T-cell (primary cell): ENCODE data around the gene USB1. TPM values are rescaled to one million over a fixed set of nuclear protein-coding genes. Genes with fewer than 3 reads are reported as not detected.

Experiments used
- ATAC-seq, 4 experiments: fragments of 200-7000 bp in 3 of 4; fragments of 150-1000 bp in 1 of 4; cut with Tn5 transposase; replicated peaks in 1 of 4; 1 replicate in 3 of 4; 2 replicates in 1 of 4; pipeline ENCODE4 v1.10.0; 2021; ENCODE audit warnings: moderate library complexity in 3 of 4, mild to moderate bottlenecking in 2 of 4, moderate number of reproducible peaks in 1 of 4
- CTCF ChIA-PET, 2 donors: fragments of 300-600 bp; sonication (Branson Sonifier 250); formaldehyde crosslinking; loops; one replicate each; lab custom pipeline; 2022; ENCODE audit warnings: antibody characterized with exemption in 2 of 2; lab: Charles Lee
- POLR2A ChIA-PET, 2 donors: fragments of 300-600 bp; sonication (Branson Sonifier 250); formaldehyde crosslinking; loops; one replicate each; lab custom pipeline; 2022; ENCODE audit warnings: antibody characterized with exemption in 2 of 2; lab: Charles Lee
- DNase-seq, 35 experiments: peaks; one replicate each; pipeline versions ENCODE4 v3.0.0 to v3.0.0-alpha.2; 2013 to 2023
- H3K27ac ChIP-seq: one replicate; pipeline ENCODE4 v1.5.1; 2013; ENCODE audit warnings: low read length
- H3K27me3 ChIP-seq, 2 experiments: replicated peaks in 1 of 2; 1 replicate in 1 of 2; 2 replicates in 1 of 2; pipeline versions ENCODE4 v1.6.1 to v1.7.0; 2013; ENCODE audit warnings: low read length in 1 of 2, mixed read lengths in 1 of 2; ENCODE audit not compliant: control insufficient read depth in 2 of 2, insufficient read depth in 2 of 2; ENCODE audit errors: extremely low read depth in 1 of 2
- H3K36me3 ChIP-seq, 2 donors: 1 replicate in 1 of 2; 2 replicates in 1 of 2; pipeline versions ENCODE4 v1.6.1 to v1.7.0; 2013; ENCODE audit warnings: low read length in 1 of 2; ENCODE audit not compliant: control insufficient read depth in 2 of 2, insufficient read depth in 1 of 2; ENCODE audit errors: extremely low read depth in 1 of 2
- H3K4me1 ChIP-seq, 2 experiments: 1 replicate in 1 of 2; 2 replicates in 1 of 2; pipeline versions ENCODE4 v1.6.1 to v1.7.0; 2013; ENCODE audit warnings: low read length in 2 of 2, mixed read lengths in 1 of 2; ENCODE audit not compliant: insufficient read depth in 2 of 2, control insufficient read depth in 1 of 2; ENCODE audit errors: extremely low read depth in 1 of 2
- H3K4me3 ChIP-seq, 2 donors: 1 replicate in 1 of 2; 2 replicates in 1 of 2; pipeline versions ENCODE4 v1.5.1 to v1.7.0; 2013; ENCODE audit warnings: mild to moderate bottlenecking in 2 of 2, low read length in 1 of 2, moderate library complexity in 1 of 2; ENCODE audit not compliant: control insufficient read depth in 1 of 2; ENCODE audit errors: extremely low read depth in 1 of 2
- H3K9me3 ChIP-seq: 2 replicates; pipeline ENCODE4 v1.7.0; 2013
- H3K27ac Mint-ChIP-seq, 2 donors: one replicate each; pipeline ENCODE4 v1.8.0; 2020 to 2021; ENCODE audit warnings: mild to moderate bottlenecking in 2 of 2, mixed read lengths in 2 of 2
- H3K27me3 Mint-ChIP-seq, 2 donors: one replicate each; pipeline ENCODE4 v1.8.0; 2021 to 2022; ENCODE audit warnings: mixed read lengths in 2 of 2
- H3K36me3 Mint-ChIP-seq: one replicate; pipeline ENCODE4 v1.8.0; 2021; ENCODE audit warnings: mixed read lengths
- H3K4me1 Mint-ChIP-seq, 3 donors: one replicate each; pipeline ENCODE4 v1.8.0; 2020 to 2022; ENCODE audit warnings: mixed read lengths in 3 of 3, mild to moderate bottlenecking in 1 of 3
- H3K4me3 Mint-ChIP-seq, 3 donors: one replicate each; pipeline ENCODE4 v1.8.0; 2020 to 2022; ENCODE audit warnings: mild to moderate bottlenecking in 3 of 3, mixed read lengths in 3 of 3, moderate library complexity in 3 of 3
- H3K9me3 Mint-ChIP-seq, 3 donors: one replicate each; pipeline ENCODE4 v1.8.0; 2020 to 2022; ENCODE audit warnings: mixed read lengths in 3 of 3
- WGBS: methylation state at CpG from one replicate; pipeline ENCODE4 v1.1.5; 2013; ENCODE audit warnings: missing lambda C conversion rate; ENCODE audit not compliant: insufficient coverage; 5-methylcytosine and 5-hydroxymethylcytosine counted together
- total RNA-seq, 35 experiments: library from RNA in 6 of 35; stranded (reverse) in 6 of 35; fragments of 120-200 nt in 1 of 35; gene quantifications; one replicate each; pipeline versions ENCODE4 v1.2.1 to v1.2.4 and lab custom pipeline; 2013 to 2026

USB1 gene
- total RNA-seq, 5 donors from 2014 or later (not counting 1 experiment from before 2014, with no cell fraction given): 31.7 to 44.2 (median 41.3) TPM

DNA sequence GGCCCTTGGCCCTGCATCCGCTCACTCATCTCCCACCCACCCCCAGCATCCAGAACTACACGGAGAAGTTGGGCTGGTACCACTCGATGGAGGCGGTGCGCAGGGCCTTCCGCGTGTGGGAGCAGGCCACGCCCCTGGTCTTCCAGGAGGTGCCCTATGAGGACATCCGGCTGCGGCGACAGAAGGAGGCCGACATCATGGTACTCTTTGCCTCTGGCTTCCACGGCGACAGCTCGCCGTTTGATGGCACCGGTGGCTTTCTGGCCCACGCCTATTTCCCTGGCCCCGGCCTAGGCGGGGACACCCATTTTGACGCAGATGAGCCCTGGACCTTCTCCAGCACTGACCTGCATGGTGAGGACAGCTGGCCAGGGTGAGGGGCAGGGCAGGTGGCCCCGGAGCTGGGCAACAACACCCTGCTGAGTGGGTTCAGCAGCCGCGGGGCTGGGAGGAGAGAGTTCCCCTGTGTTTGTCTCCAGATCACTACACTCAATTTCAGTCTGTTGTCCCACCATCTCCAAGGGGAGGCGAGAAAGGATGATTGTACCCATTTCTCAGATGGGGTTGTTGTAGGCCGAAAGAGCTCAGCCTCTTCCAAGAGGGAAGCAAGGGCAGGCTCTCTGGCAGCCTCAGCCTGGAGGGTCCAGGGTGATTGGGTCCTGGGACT is 38.8 kb downstream of the USB1 start:
- Histone ChIP-seq H3K4me1 (no peaks in the 10 kb centered on the region), H3K36me3 (no peaks in the 10 kb centered on the region), H3K27ac (no peak overlapping the region), H3K27me3 (no peaks in the 10 kb centered on the region), H3K4me3 (no peak overlapping the region), H3K9me3 (no peaks in the 10 kb centered on the region)
- no peak for DNase-seq
- 93% methylated on average over 23 of the region's 26 CpGs for WGBS
- Mint-ChIP-seq H3K36me3 (no peaks in the 10 kb centered on the region), H3K27ac (no peak overlapping the region), H3K4me1 (no peaks in the 10 kb centered on the region), H3K27me3 (no peaks in the 10 kb centered on the region), H3K4me3 (no peak overlapping the region), H3K9me3 (no peaks in the 10 kb centered on the region)
- ChIA-PET CTCF (no interaction called here), POLR2A (no interaction called here)
- no peak for ATAC-seq

DNA sequence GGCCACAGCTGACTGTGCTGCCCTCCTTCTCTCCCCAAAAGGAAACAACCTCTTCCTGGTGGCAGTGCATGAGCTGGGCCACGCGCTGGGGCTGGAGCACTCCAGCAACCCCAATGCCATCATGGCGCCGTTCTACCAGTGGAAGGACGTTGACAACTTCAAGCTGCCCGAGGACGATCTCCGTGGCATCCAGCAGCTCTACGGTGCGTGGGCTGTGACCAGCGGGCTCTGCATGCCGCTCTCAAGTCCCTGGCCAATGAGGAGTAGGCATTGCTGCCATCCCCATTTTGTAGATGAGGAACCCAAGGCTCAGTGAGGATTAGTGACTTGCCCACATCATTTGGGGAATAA is 39.3 kb downstream of the USB1 start:
- no peak for DNase-seq
- 97% methylated on average over 8 of the region's 12 CpGs for WGBS
- Mint-ChIP-seq H3K27ac (no peak overlapping the region), H3K27me3 (no peaks in the 10 kb centered on the region), H3K36me3 (no peaks in the 10 kb centered on the region), H3K9me3 (no peaks in the 10 kb centered on the region), H3K4me3 (no peak overlapping the region), H3K4me1 (no peaks in the 10 kb centered on the region)
- no peaks in the 10 kb centered on the region for H3K9me3 ChIP-seq
- no peak overlapping the region for H3K4me3 ChIP-seq
- ATAC-seq: no peak
- no peaks in the 10 kb centered on the region for H3K36me3 ChIP-seq
- H3K4me1 ChIP-seq: no peaks in the 10 kb centered on the region
- ChIA-PET POLR2A (no interaction called here), CTCF (no interaction called here)
- no peak overlapping the region for H3K27ac ChIP-seq
- H3K27me3 ChIP-seq: no peaks in the 10 kb centered on the region

DNA sequence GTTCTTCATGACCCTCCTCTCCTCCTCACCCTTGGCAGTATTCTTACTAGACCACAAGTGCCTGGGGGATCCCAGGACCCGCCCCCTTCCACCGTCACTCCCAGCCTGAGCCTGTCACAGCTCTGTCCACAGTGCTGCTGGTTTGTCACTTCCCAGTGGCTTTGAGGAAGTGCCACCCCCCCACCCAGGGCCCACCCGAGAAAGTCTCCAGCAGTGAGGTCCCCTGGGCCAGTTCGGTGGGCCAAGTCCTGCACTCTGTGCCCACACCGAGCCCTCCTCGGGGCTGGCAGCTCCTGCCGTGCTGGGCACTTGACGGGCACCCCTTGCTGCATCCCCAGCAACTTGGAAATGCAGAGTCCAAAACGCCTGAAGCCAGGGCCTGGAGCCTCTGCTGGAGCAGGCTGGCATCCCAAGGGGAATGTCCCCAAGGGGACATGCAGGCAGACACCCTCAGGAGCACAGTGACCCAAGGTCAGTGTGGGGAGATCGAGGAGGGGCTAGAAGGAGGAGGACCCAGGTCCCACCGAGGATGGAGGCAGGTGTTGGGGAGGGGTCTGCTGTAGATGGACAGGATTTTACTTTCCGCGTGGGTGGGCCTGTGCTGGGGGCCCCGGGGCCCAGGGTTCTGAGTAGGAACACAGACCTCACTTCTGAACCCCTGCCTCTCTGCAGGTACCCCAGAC is 39.9 kb downstream of the USB1 start:
- Histone ChIP-seq H3K36me3 (no peaks in the 10 kb centered on the region), H3K4me3 (no peak overlapping the region), H3K4me1 (no peaks in the 10 kb centered on the region), H3K27ac (no peak overlapping the region), H3K9me3 (no peaks in the 10 kb centered on the region), H3K27me3 (no peaks in the 10 kb centered on the region)
- H3K9me3 Mint-ChIP-seq: no peaks in the 10 kb centered on the region
- DNase-seq (no peak), ATAC-seq (no peak)
- H3K36me3 Mint-ChIP-seq: no peaks in the 10 kb centered on the region
- H3K27ac Mint-ChIP-seq: no peak overlapping the region
- no peak overlapping the region for H3K4me3 Mint-ChIP-seq
- 76% methylated on average over 9 of the region's 14 CpGs for WGBS
- CTCF ChIA-PET: no interaction called here
- no peaks in the 10 kb centered on the region for H3K27me3 Mint-ChIP-seq
- POLR2A ChIA-PET: no interaction called here
- no peaks in the 10 kb centered on the region for H3K4me1 Mint-ChIP-seq

DNA sequence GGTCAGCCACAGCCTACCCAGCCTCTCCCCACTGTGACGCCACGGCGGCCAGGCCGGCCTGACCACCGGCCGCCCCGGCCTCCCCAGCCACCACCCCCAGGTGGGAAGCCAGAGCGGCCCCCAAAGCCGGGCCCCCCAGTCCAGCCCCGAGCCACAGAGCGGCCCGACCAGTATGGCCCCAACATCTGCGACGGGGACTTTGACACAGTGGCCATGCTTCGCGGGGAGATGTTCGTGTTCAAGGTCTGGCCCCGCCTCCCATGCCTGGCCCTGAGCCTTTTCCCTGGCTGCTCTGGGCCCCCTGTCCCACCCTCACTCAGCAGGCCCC is 40.4 kb downstream of the USB1 start:
- Mint-ChIP-seq H3K27me3 (no peaks in the 10 kb centered on the region), H3K27ac (no peak overlapping the region), H3K4me3 (no peak overlapping the region), H3K4me1 (no peaks in the 10 kb centered on the region), H3K9me3 (no peaks in the 10 kb centered on the region), H3K36me3 (no peaks in the 10 kb centered on the region)
- Histone ChIP-seq H3K27me3 (no peaks in the 10 kb centered on the region), H3K27ac (no peak overlapping the region), H3K9me3 (no peaks in the 10 kb centered on the region), H3K4me3 (no peak overlapping the region), H3K4me1 (no peaks in the 10 kb centered on the region), H3K36me3 (no peaks in the 10 kb centered on the region)
- CTCF ChIA-PET: no interaction called here
- POLR2A ChIA-PET: no interaction called here
- no peak for DNase-seq
- 94% methylated on average over 15 of the region's 18 CpGs for WGBS
- no peak for ATAC-seq

DNA sequence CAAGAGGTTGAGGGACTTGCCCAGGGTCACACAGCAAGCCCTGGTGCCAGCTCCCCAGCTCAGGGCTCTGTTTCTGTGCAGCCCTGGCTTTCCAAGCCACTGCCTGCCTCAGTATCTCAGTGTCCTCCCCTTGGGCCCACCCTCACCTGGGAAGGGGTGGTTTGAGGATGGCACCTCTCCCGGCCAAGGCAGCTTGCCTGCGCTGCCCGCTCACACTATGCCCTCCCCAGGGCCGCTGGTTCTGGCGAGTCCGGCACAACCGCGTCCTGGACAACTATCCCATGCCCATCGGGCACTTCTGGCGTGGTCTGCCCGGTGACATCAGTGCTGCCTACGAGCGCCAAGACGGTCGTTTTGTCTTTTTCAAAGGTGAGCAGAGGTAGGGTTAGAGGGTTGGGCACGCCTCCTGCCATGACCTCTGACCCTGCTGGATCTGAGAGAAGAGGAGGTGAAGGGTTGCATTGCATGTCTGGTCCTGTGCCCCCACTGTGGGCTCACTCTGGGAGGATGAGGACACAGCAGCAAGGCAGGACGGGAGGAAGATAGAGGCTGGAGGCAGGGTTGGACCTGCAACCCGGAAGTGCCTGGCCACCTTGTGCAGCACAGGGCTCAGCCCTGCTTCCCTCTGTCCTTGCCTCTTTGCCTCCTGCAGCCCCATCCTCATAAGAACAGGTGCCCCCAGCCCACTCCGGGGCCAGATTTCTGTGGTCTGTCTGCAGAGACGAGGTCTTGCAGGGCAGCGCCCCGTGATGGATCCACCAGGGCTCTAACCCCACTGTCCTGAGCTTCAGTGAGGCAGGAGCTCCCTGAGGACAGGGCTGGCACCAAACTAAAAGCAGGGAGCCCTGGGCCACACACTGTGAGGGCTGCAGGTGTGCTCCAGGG is 41.0 kb downstream of the USB1 start:
- Mint-ChIP-seq H3K36me3 (no peaks in the 10 kb centered on the region), H3K4me1 (no peaks in the 10 kb centered on the region), H3K27ac (no peak overlapping the region), H3K4me3 (no peak overlapping the region), H3K27me3 (no peaks in the 10 kb centered on the region), H3K9me3 (no peaks in the 10 kb centered on the region)
- Histone ChIP-seq H3K4me3 (no peak overlapping the region), H3K9me3 (no peaks in the 10 kb centered on the region), H3K27me3 (no peaks in the 10 kb centered on the region), H3K36me3 (no peaks in the 10 kb centered on the region), H3K4me1 (no peaks in the 10 kb centered on the region), H3K27ac (no peak overlapping the region)
- POLR2A ChIA-PET: no interaction called here
- 88% methylated on average over 19 of the region's 22 CpGs for WGBS
- no peak for DNase-seq
- CTCF ChIA-PET: no interaction called here
- no peak for ATAC-seq

DNA sequence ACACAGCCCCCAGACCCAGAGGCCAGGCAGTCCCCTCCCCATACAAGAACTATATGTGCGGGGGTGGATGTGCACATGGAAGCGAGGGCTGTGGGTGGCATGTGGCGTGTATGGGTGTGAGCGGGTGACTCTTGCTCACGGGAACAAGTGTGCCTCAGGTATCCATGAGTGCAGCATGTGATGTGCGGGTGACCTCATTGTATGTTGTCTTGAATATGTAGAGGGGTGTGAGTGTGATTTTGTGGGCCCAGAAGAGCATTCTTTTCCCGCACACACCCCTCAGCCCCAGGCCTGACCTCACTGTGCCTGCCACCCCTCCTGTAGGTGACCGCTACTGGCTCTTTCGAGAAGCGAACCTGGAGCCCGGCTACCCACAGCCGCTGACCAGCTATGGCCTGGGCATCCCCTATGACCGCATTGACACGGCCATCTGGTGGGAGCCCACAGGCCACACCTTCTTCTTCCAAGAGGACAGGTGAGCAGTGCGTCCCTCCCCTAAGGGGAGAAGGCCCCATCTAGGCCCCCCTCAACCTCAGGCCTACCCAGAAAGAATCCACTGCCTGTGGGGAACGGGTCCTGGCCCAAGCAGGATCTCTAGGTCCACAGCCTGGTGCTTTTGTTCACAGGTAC is 41.8 kb downstream of the USB1 start:
- Mint-ChIP-seq H3K4me3 (no peak overlapping the region), H3K9me3 (no peaks in the 10 kb centered on the region), H3K27ac (no peak overlapping the region), H3K27me3 (no peaks in the 10 kb centered on the region), H3K36me3 (no peaks in the 10 kb centered on the region), H3K4me1 (no peaks in the 10 kb centered on the region)
- no peak overlapping the region for H3K4me3 ChIP-seq
- no peak for ATAC-seq
- no peaks in the 10 kb centered on the region for H3K9me3 ChIP-seq
- WGBS: 89% methylated on average over 14 of the region's 16 CpGs
- CTCF ChIA-PET: no interaction called here
- no peaks in the 10 kb centered on the region for H3K36me3 ChIP-seq
- H3K27me3 ChIP-seq: no peaks in the 10 kb centered on the region
- H3K4me1 ChIP-seq: no peaks in the 10 kb centered on the region
- DNase-seq: no peak
- POLR2A ChIA-PET: no interaction called here
- no peak overlapping the region for H3K27ac ChIP-seq
